NAMALWA (cell line): ENCODE data around the gene NEURL1.

Experiments used
- DNase-seq: peaks from one replicate; pipeline ENCODE4 v3.0.0-alpha.2; 2015; ENCODE audit warnings: low spot score

NEURL1 gene, protein sequence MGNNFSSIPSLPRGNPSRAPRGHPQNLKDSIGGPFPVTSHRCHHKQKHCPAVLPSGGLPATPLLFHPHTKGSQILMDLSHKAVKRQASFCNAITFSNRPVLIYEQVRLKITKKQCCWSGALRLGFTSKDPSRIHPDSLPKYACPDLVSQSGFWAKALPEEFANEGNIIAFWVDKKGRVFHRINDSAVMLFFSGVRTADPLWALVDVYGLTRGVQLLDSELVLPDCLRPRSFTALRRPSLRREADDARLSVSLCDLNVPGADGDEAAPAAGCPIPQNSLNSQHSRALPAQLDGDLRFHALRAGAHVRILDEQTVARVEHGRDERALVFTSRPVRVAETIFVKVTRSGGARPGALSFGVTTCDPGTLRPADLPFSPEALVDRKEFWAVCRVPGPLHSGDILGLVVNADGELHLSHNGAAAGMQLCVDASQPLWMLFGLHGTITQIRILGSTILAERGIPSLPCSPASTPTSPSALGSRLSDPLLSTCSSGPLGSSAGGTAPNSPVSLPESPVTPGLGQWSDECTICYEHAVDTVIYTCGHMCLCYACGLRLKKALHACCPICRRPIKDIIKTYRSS

GRCh38 chr10:103493362-103493915 lies at the start of gene NEURL1:
Gene NEURL1 (plus strand): TSS chr10:103493705. CDS start chr10:103494388, 683 bp downstream.
- no peak for DNase-seq

DNA sequence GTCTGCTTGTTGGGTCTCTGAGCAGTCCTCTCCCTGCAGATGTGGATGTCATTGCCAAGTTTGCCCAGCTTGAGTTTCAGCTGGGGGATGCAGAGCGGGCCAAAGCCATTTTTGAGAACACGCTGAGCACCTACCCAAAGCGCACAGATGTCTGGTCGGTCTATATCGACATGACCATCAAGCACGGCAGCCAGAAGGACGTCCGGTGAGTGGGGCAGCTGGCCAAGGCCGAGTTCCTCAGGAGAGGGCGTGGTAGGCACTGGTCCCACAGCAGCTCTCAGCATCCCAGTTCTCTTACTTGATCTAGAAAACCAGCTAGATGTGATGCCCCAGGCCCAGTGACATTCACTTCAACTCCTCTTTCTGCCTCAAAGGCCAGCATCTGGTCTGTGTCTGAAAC lies 49.0 kb upstream of the NEURL1 start:
- DNase-seq = no peak

DNA sequence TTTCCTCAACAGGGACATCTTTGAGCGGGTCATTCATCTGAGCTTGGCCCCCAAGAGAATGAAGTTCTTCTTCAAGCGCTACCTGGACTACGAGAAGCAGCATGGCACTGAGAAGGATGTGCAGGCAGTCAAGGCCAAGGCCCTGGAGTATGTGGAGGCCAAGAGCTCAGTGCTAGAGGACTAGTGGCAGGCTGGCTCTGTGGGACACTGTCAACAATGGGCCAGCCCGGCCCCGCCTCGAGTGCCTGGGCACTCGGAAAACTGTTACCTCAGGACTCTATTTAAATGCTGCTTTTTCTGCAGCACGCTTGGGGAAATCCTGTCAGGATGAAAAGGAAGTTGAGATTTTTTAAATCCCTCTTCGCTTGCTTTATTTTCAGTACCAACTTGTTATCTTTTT lies 48.1 kb upstream of the NEURL1 start:
- DNase-seq = no peak

DNA sequence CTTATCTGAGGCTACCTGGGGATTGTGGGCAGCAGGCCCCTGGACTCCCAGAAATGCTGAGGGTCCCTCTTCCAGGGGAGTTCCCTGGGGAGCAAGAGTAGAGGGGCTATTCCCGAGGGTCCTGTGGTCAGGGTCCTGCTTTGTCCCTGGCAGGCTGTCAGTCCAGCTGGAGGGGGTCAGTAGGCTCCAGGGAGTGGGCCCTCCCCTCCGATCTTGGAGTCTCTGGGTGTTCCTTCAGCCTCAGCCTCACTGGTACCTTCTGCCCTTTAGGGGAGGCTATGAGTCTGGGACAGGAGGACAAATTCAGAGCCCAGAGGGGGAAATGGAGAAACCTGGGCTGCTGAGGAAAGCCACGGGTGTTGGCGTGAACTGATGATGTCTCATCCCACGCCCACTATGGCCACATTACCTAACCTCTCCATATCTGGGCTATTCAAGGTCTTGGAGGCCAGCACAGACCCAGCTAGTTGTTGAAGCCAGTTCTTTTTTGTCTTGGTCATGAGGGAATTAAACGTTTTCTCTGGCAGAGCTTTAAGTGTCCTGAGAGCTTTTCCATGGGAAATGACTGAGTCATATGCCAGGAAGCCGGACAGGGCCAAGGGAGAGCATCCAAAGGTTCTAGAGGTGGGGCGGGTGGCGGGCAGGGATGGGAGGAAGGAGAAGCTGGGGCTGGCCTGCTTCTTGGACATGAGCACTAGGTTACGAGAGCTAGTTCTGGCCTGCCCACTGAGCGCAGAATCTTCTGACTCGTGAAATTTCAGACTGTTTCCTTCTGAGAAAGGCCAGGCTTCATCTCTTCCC lies 47.5 kb upstream of the NEURL1 start:
- no peak for DNase-seq

GRCh38 chr10:103447187-103447586 lies 46.3 kb upstream of the NEURL1 start:
- no peak for DNase-seq

DNA sequence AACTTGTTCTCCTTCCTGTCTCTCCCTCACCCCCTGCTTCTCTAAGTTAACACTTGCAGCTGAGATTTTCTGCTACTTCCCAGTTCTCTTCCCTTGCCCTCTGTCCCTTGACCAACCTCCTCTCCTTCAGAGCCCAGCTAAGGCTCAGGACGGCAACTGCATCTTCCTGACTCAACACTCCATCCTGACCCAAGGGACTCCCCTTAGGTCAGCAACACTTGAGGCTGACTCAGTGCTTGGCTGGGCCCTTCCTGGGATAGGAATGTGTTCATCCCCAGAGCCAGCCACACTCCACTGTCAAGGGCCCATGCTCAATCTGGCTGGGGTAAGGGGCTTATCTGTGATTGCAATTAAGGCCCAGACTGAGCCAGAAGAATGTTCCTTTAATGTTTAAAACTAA lies 44.8 kb upstream of the NEURL1 start:
- no peak for DNase-seq

DNA sequence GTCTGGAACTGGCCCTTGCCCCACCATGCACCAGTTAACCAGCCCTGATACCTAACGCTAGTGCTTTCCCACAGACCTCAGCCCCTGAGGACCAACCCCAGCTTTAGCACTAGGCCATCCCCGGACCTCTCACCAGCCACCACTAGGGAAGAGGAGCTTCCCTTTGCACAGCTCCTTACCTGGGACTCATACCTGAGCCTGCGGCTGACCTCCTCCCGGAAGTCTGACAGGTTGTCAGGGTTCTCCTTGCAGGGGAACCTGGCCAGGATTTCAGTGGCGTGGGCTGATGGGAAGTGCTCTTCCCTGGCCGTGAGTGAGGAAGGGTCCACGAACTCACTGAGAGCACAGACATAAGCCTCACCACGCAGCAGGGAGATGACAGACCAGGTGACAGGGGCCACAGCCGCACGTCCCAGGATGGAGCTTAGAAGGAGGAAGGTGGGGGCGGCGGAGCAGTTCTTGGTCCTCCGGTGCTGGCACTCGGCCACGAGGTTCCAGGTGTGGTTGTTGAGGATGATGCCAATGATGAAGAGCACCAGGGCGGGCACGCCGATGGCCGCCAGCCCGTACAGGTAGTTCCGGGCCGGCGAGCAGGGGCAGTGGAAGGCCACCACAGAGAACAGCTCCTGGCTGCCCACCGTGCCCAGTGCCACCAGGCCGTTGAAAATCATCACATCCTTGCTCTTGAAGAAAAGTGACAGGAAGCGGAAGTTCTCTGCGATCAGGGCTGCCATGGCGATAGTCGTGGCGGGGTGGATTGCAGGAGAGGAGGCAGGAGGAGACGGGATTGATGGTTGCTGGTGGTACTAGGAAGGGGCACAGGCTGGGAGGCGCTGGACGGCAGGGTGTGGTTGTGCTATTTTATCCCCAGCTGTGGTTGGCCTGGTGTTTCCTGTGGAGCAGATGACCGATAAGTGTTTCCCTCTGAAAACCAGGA lies 44.0 kb upstream of the NEURL1 start:
- no peak for DNase-seq

GRCh38 chr10:103450201-103450695 lies 43.3 kb upstream of the NEURL1 start:
- DNase-seq = no peak

DNA sequence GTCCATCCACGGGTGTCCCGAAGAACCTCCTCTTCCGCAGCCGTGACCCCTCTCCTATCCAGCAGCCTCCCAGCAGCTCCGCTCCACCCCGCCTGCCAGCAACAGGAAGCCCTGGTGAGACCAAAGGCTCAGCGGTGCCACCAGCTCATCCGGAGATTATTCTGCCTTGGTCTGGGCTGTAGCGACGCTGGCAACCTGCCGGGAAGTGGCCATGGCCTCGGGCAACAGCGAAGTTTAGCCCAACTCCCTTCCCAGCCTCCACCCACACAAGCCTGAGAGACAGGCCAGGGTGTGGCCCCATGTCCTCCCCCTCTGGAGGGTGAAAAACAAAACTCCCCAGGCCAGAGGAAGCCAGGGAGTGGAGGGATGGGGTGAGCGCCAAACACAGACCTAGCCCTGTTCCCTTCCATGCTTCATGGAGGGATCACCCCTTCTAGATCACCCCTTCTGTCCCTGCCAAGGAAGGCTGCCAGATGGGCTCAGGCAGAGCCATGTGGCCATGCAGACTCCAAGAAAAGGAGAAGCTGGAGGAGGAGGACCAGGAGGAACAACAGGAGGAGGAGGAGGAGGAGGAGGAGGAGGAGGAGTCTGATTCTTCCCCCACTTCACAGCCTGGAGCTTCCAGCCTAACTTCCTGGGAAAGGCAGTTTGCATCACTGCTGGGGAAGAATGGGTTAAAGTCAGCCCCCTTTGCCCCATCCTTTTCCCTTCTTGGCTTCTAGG lies 42.3 kb upstream of the NEURL1 start:
- DNase-seq = no peak

- DNase-seq = peak; percentile 32
These were observed 41.5 kb upstream of the NEURL1 start, which contains the start of gene CALHM2 for GRCh38 chr10:103451831-103452505. Gene CALHM2 (minus strand): TSS chr10:103452370. CDS start chr10:103449941, 2,429 bp downstream.

DNA sequence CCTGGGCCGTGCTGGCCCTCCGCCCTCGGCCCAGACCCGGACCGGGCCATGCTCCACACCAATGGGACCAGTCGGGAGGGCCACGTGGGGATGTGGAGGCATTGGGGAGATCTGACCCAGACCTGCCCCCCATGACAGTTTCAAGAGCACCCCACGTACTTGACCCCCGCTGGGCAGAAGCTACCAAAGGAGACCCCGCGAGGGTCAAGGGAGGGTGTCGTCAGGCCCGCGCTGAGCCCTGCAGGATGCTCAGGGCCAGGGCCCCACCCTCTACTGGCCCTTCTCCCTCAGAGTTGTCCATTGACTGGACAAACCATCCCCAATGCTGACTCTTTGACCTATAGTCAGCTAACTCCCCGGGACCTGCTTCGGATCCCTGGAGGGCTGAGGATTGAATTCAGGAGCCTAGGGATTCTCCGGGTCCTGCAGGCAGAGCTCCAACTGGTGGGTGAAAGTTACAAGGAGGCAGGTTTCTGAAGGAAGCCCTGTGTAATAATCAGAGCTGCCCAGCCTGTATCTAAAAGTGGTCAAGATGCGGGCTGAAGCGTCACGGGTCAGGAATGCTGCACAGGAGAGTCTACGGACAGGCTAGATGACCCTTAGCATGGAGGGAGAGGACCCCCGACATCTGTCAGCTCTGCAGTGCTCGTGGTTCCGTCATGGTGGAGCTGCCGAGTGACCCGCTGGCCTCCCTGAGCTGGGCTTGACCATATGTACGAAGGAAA lies 40.8 kb upstream of the NEURL1 start:
- DNase-seq = no peak

DNA sequence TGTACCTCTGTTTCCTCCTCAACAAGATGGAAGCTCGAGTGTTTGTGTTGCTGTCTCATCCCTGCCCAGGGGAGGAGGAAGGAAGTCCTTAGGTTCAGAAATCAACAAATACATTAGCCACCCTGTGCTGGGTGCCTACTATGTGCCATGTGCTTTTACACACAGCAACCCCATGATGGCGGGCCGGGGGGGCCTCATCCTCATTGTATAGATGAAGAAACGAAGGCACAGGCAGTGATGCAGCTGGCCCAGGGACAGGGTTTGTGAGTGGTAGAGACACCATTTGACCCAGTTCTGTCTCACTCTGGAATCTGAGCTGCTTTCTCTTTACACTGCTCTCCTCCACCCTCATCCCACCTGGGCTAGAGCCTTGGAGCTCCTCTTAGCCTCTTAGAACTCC lies 39.5 kb upstream of the NEURL1 start:
- no peak for DNase-seq

GRCh38 chr10:103455235-103455634 lies 38.3 kb upstream of the NEURL1 start:
- no peak for DNase-seq

GRCh38 chr10:103456074-103456660 lies 37.3 kb upstream of the NEURL1 start:
- DNase-seq = no peak

DNA sequence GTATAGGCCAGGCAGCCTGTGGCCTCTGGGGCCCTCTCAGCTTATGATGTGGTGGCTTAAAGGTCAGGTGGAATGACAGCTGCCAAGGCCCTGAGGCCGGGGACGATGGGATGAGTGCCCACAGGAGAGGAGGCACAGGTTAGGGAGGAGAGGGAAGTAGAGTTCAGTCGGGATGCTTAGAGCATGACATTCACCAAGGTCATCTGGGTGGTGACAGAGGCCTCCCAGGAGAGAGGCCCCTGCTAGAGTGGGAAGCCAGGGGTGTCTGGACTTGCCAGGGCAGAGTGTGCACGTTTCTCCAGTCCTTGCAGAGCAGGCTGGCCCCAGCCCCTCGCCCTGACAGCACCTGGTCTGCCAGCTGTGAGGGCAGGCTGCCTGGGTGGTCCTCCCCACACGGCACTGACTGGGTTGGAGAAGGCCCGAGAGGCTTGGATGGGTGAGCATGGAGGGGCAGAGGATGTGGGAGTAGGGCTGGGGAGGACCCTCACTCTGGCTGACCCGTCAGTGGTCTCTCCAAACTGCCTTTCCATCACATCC lies 36.3 kb upstream of the NEURL1 start:
- DNase-seq = no peak

- no peak for DNase-seq
These were observed 35.5 kb upstream of the NEURL1 start for GRCh38 chr10:103457896-103458583.

DNA sequence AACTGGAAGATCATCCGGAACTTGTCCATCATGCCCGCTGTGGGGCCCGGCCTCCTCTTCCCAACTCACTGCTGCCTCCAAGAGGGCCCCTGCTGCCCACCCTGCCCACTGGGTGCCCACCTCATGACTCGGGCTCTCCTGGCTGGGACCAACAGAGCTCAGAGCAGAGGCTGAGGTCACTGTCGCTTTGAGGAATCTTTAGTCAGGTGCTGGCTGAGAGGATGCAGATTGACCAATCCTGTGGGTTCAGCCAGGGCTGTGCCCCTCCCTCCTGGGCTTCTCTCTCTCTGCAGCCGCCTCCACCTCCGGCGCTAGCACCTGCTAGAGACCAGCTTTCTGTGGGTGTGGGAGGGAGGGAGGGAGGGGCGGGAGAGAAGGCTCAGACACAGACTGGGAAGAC lies 34.8 kb upstream of the NEURL1 start, which contains the start of gene CALHM1:
TSS of gene CALHM1 (minus strand) at position 181 of the 400 bp plus-strand sequence. CDS start at position 32, 149 bp downstream.
- peak; percentile 30 for DNase-seq

GRCh38 chr10:103459615-103460014 lies 33.9 kb upstream of the NEURL1 start:
- no peak for DNase-seq
